ENCODE measurements around the gene PRPS1. TPM values are rescaled to one million over a fixed set of nuclear protein-coding genes. Genes with fewer than 3 reads are reported as not detected.

The PRPS1 gene
- total RNA-seq, 6 experiments from 2014 or later = 23.8 to 38.6 (median 26.0) TPM

GRCh38 chrX:107625739-107626138 is 2.6 kb upstream of the PRPS1 start:
- Histone ChIP-seq H3K4me1 (no peaks in the 10 kb centered on the region), H3K9me3 (no peaks in the 10 kb centered on the region), H3K4me3 (no peak overlapping the region), H3K27me3 (no peaks in the 10 kb centered on the region), H3K27ac (no peak overlapping the region), H3K36me3 (no peaks in the 10 kb centered on the region)
- DNase-seq (no peak), ATAC-seq (no peak)
- 75% methylated on average over 5 of the region's 5 CpGs for WGBS (ENCODE audit: insufficient coverage, low coverage, low lambda C conversion rate, missing lambda C conversion rate)
- no peak for TF ChIP-seq CTCF (IDR thresholded peaks at IDR 0.05)
- intact Hi-C loops (cut with DNase I) = no loop called here

- DNase-seq = no peak
- 75% methylated on average over 8 of the region's 12 CpGs for WGBS (ENCODE audit: insufficient coverage, low coverage, low lambda C conversion rate, missing lambda C conversion rate)
- Histone ChIP-seq H3K4me3 (no peak overlapping the region), H3K27me3 (no peaks in the 10 kb centered on the region), H3K4me1 (no peaks in the 10 kb centered on the region), H3K9me3 (no peaks in the 10 kb centered on the region), H3K36me3 (no peaks in the 10 kb centered on the region), H3K27ac (no peak overlapping the region)
- TF ChIP-seq POLR2A (IDR thresholded peaks at IDR 0.05) (no peak), CTCF (IDR thresholded peaks at IDR 0.05) (no peak)
- intact Hi-C loops (cut with DNase I) = no loop called here
- no peak for ATAC-seq
These were observed 1.8 kb upstream of the PRPS1 start for GRCh38 chrX:107626481-107626880.

- DNase-seq (no peak), ATAC-seq (no peak)
- TF ChIP-seq POLR2A (IDR thresholded peaks at IDR 0.05) = no peak
- TF ChIP-seq CTCF (IDR thresholded peaks at IDR 0.05) = no peak
- H3K4me3 ChIP-seq = no peak overlapping the region
- no peaks in the 10 kb centered on the region for H3K9me3 ChIP-seq
- H3K36me3 ChIP-seq = no peaks in the 10 kb centered on the region
- 62% methylated on average over 2 of the region's 2 CpGs for WGBS (ENCODE audit: insufficient coverage, low coverage, low lambda C conversion rate, missing lambda C conversion rate)
- H3K4me1 ChIP-seq = no peaks in the 10 kb centered on the region
- H3K27me3 ChIP-seq = no peaks in the 10 kb centered on the region
- intact Hi-C loops (cut with DNase I) = no loop called here
- no peak overlapping the region for H3K27ac ChIP-seq
These were observed 1.4 kb upstream of the PRPS1 start for GRCh38 chrX:107626916-107627315.

- DNase-seq (peak; percentile 35 to 64 (median 55)), ATAC-seq (peak; percentile 60 to 69 (median 66))
- Histone ChIP-seq H3K4me3 (peak overlapping the region; percentile 56 to 65 (median 61)), H3K4me1 (no peaks in the 10 kb centered on the region), H3K9me3 (no peaks in the 10 kb centered on the region), H3K36me3 (no peaks in the 10 kb centered on the region), H3K27ac (peak overlapping the region; percentile 51 to 72 (median 55)), H3K27me3 (no peaks in the 10 kb centered on the region)
- TF ChIP-seq POLR2A (IDR thresholded peaks at IDR 0.05) (no peak), CTCF (IDR thresholded peaks at IDR 0.05) (no peak)
- 14% methylated on average over 17 of the region's 29 CpGs for WGBS (ENCODE audit: insufficient coverage, low coverage, low lambda C conversion rate, missing lambda C conversion rate)
- intact Hi-C loops (cut with DNase I) = no loop called here
These were observed 591 bp downstream of the PRPS1 start for GRCh38 chrX:107628662-107629539.

Measured in right lobe of liver (tissue), 6 donors.